HG03064 (cell line): ENCODE results near the gene ADAMTS12.

Source experiments
- ATAC-seq: cut with Tn5 transposase; IDR thresholded peaks from one replicate; pipeline ENCODE4 v1.9.1; 2021; ENCODE audit warnings: low read depth; ENCODE audit not compliant: unreplicated experiment

The ADAMTS12 gene

GRCh38 chr5:33501899-33502298 lies 389.9 kb downstream of the ADAMTS12 start:
- no peak for ATAC-seq

DNA sequence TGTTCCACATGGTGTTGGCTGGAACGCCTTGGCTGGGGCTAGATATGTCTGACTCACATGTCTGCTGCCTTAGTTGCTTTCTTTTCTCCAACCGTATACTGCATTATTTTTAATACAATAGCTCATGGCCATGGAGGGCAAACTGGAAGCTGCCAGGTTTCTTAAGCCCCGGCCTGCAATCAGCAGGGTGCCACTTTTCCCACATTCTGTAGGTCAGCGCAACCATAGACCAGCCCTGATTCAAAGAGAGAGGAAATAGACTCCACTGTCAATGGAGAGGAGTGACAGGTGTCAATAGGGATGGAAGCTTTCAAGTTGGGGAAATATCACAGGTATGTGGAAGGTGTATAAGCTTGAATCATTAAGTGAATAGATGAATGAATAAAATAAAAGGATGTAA lies 390.5 kb downstream of the ADAMTS12 start:
- no peak for ATAC-seq

DNA sequence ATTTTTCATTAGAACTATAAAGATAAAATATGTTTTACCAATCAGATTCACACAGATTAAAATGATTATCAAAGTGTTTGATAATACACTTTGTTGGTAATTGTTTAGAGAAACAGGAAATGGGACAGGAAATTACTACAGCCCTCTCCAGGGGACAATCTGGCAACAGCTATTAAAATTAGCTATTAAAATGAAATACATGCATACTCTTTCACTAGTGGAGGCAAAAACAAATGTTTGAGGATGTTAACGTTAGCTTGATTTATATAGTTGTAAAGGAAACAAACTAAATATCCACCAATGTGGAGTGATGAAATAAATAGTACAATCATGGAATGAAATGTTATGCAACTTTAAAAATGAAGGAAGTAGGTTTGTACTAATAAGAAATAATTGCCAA lies 397.3 kb downstream of the ADAMTS12 start:
- no peak for ATAC-seq

- no peak for ATAC-seq
These were observed 399.8 kb downstream of the ADAMTS12 start for GRCh38 chr5:33491941-33492340.

DNA sequence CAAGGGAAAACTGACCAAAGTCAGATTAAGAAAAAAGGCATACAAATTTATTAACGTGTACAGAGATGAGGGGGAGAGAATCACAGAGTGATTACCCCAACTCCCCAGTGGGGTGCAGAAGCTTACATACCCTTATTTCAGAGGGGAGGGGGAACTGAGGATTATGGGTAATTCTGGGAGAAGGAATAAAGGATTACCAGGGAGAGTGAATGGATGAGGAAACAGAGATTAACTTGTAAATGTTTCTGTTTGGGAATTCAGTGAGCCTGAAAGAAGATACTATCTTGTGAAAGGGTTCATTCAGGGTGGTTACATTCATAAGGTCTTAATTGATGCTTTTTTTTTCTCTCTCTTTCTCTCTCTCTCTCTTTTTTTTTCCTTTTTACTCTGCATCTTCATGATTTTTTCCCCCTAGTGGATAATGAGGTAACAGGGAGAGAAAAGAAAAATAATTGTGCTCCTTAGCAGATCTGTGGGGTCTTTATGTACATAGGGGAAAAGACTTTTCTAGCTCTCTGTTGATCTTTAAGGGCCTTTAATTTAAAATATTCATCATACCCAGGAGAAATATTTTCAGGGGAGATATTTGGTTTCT lies 401.6 kb downstream of the ADAMTS12 start:
- ATAC-seq, result no peak

GRCh38 chr5:33489481-33490067 lies 402.2 kb downstream of the ADAMTS12 start:
- no peak for ATAC-seq

DNA sequence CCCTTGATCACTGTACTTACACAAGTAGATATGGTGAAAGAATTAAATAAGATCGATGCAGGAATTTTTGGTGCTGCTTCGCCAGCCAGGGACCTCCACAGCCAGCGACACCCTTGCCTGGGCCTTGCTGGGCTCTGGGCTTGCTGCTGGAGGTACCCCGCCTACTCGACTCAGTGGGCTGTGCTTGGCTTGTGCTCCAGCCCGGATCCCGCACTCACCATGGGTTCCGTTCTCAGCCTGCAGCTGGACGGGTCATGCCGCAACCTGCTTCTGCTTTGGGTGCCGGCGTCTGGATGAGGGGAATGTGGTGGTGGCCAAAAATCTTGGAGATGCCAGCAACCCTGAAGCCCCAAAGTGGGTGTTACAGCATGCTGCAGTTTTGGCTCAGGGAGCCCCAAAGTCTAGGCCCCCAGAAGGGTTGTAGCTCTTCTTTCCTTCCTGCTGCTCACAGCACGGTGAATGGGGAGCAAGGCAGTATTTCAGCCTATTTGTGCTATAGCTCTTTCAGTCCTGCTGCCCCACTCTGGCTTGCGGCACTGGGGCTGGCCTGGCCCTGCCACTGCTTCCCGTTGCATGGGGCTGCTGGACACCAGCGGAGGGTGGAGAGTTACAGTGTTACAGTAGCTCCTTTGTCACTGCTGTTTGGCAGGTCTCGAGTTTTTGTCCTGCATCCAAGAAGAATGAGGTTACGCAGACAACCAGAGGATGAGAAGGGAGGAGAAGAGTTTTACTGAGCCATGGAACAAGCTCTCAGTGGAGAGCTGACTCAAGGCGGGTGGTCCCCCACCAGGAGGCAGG lies 403.0 kb downstream of the ADAMTS12 start:
- ATAC-seq, result no peak

GRCh38 chr5:33487236-33487635 lies 404.6 kb downstream of the ADAMTS12 start:
- ATAC-seq, result no peak

- no peak for ATAC-seq
These were observed 409.5 kb downstream of the ADAMTS12 start for GRCh38 chr5:33482335-33482734.

DNA sequence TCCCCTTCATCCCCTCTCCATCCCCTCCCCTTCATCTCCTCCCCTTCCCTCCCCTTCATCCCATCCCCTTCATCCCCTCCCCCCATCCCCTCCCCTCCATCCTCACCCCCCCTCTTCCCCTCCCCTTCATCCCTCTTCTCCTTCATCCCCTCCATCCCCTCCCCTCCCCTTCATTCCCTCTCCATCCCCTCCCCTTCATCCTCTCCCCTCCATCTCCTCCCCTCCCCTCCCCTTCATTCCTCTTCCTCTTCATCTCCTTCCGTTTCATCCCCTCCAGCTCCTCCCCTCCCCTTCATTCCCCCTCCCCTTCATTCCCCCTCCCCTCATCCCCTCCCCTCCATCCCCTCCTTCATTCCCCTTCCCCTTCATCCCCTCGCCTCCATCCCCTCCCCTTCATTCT lies 410.9 kb downstream of the ADAMTS12 start:
- no peak for ATAC-seq

DNA sequence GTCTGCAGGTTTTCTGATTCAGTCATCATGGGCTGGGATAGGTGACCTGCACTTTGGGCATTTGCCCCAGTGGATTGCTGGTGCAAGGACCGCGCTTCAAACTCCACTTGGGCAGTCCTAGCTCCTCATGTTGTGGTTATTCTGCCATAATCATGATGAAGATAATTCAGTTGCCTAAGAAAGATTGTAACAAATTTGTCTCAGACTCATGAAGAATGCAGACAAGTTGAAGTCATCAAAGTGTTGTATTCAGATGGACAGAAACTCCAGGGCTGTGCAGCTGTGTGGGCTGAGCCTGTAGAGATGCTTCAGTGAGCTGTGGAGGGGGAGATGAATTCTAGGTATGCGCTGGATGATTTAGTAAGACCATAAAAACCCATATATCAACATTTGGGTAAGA lies 412.5 kb downstream of the ADAMTS12 start:
- no peak for ATAC-seq

GRCh38 chr5:33477816-33478215 lies 414.0 kb downstream of the ADAMTS12 start:
- no peak for ATAC-seq

- ATAC-seq, result no peak
These were observed 414.8 kb downstream of the ADAMTS12 start for GRCh38 chr5:33476992-33477391.

DNA sequence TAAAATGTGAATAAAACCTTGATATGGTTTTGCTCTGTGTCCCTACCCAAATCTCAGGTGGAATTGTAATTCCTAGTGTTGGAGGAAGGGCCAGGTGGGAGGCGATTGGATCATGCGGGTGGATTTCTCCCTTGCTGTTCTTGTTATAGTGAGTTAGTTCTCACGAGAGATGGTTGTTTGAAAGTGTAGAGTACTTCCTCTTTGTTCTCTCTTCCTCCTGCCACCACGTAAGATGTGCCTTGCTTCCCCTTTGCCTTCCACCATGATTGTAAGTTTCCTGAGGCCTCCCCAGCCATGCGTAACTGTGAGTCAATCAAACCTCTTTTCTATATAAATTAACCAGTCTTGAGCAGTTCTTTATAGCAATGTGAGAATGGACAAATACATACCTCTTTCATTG lies 416.1 kb downstream of the ADAMTS12 start:
- no peak for ATAC-seq

DNA sequence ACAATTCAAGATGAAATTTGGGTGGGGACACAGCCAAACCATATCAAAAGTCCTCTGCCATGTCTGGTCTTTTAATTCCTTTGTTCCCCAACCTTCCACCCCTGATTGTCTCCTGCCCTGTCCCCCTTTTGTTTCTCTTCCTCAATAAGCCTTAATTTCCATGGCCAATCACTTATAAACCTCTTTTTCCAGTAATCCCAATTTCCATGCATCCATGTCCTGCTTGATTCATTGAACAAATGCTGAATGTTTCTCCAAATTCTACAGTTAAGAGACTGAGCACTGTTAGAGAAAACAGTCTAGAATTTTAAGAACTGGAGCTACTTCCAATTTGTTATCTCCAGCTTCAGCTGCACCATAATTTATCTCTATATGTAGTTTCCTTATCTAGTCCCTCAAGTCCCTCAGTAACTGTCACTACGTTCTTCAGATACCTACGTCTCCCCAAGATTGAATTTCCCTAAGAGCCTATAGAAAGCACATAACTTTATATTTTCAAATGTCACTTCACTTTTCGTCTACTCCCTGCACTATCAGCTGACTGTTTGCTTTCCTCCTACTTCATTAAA lies 416.8 kb downstream of the ADAMTS12 start:
- ATAC-seq, result no peak

DNA sequence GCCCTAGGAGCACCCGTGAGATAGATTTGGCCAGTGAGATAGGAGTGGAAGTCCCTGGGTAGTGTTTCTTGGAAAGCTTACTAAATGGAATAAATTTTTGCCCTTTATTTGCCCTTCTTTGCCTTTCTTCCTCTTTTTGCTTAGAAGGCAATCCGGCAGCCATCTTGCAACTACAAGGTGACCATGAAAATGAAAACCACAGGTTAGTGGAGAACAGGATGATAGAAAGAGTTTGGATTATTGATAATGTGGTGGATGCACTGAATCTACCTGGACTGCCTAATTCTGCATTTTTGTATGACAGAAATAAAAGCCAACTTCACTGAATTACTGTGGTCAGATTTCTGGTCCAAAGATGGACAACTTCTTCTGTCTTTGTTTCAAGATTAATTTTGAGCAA lies 417.8 kb downstream of the ADAMTS12 start:
- ATAC-seq, result no peak
